ENCODE measurements around the gene ATP2B3.

The ATP2B3 gene

GRCh38 chrX:153592091-153592833, 74.8 kb downstream of the ATP2B3 start:
- TF ChIP-seq FOXP2 (optimal IDR thresholded peaks at IDR 0.05; ENCODE audit: borderline replicate concordance, extremely low read depth, extremely low read length, insufficient read depth) (no peak), POLR2AphosphoS5 (IDR thresholded peaks at IDR 0.05; ENCODE audit: low read depth, low read length) (no peak), REST (IDR thresholded peaks at IDR 0.05; ENCODE audit: insufficient read depth in 1 of 2, low read depth in 2 of 2, low read length in 2 of 2) (no peak), TAF1 (IDR thresholded peaks at IDR 0.05; ENCODE audit: borderline replicate concordance, insufficient read depth, low read length) (no peak), SIN3A (IDR thresholded peaks at IDR 0.05; ENCODE audit: borderline replicate concordance, insufficient read depth, low read length) (no peak)

GRCh38 chrX:153592966-153593688, 75.7 kb downstream of the ATP2B3 start:
- TF ChIP-seq TAF1 (IDR thresholded peaks at IDR 0.05; ENCODE audit: borderline replicate concordance, insufficient read depth, low read length) (no peak), FOXP2 (optimal IDR thresholded peaks at IDR 0.05; ENCODE audit: borderline replicate concordance, extremely low read depth, extremely low read length, insufficient read depth) (no peak), SIN3A (IDR thresholded peaks at IDR 0.05; ENCODE audit: borderline replicate concordance, insufficient read depth, low read length) (no peak), POLR2AphosphoS5 (IDR thresholded peaks at IDR 0.05; ENCODE audit: low read depth, low read length) (no peak), REST (IDR thresholded peaks at IDR 0.05; ENCODE audit: insufficient read depth in 1 of 2, low read depth in 2 of 2, low read length in 2 of 2) (no peak)

GRCh38 chrX:153593811-153594500, 76.5 kb downstream of the ATP2B3 start:
- TF ChIP-seq FOXP2 (optimal IDR thresholded peaks at IDR 0.05; ENCODE audit: borderline replicate concordance, extremely low read depth, extremely low read length, insufficient read depth) (no peak), POLR2AphosphoS5 (IDR thresholded peaks at IDR 0.05; ENCODE audit: low read depth, low read length) (no peak), SIN3A (IDR thresholded peaks at IDR 0.05; ENCODE audit: borderline replicate concordance, insufficient read depth, low read length) (no peak)

GRCh38 chrX:153595387-153595786, 77.9 kb downstream of the ATP2B3 start:
- TF ChIP-seq SIN3A (IDR thresholded peaks at IDR 0.05; ENCODE audit: borderline replicate concordance, insufficient read depth, low read length) (no peak), POLR2AphosphoS5 (IDR thresholded peaks at IDR 0.05; ENCODE audit: low read depth, low read length) (no peak), TAF1 (IDR thresholded peaks at IDR 0.05; ENCODE audit: borderline replicate concordance, insufficient read depth, low read length) (no peak), FOXP2 (optimal IDR thresholded peaks at IDR 0.05; ENCODE audit: borderline replicate concordance, extremely low read depth, extremely low read length, insufficient read depth) (no peak), REST (IDR thresholded peaks at IDR 0.05; ENCODE audit: insufficient read depth in 1 of 2, low read depth in 2 of 2, low read length in 2 of 2) (no peak)

Measured in PFSK-1 (cell line).